ENCODE measurements around the gene RAC2.

Gene RAC2

DNA sequence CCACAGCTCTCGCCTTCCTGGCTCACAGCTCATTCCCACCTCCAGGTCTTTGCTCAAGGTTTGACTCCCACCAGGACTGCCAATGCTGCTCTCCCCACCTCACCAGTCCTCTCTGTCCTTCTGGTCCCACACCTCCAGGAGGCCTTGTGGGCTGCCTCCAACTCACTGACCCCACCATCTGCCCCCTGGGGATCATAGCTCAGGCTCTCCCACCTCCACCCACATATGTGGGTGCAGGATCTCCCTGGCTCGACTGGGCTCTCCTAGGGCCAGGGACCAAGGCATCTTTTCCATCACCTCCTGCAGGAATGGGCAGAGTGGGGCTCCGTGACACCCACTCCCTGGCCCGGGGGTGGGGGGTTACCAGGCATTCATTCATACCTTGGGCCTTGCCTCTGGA, 18.0 kb downstream of the RAC2 start:
- Mint-ChIP-seq H3K4me3 (no peak overlapping the region), H3K27ac (no peak overlapping the region), H3K36me3 (ENCODE audit: low read depth) (no peaks in the 10 kb centered on the region), H3K4me1 (peaks cover 10% of the 10 kb centered on the region), H3K9me3 (no peaks in the 10 kb centered on the region), H3K27me3 (ENCODE audit: low read depth) (peaks cover 18% of the 10 kb centered on the region)
- TF ChIP-seq CTCF (IDR thresholded peaks at IDR 0.05; ENCODE audit: unreplicated experiment in 3 of 3) = no peak

DNA sequence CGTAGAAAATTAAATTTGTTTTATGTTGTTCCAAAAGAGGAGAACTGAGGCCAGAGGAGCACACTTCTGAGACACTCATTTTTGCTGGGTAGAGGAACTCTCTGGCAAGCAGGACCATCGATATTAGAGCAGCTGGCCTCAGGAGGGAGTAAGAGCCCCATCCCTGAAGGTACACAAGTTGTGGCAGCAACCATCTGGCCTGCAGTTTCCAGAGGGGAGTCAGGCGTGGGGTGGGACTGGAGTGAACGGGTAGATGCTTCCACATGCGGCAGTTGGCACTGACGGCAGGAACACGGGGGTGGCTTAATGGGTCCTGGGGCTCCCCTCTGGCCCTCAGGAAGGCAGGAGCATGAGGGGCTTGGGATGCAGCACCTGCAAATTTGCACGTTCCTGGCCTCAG, 18.6 kb downstream of the RAC2 start:
- Mint-ChIP-seq H3K27ac (no peak overlapping the region), H3K36me3 (ENCODE audit: low read depth) (no peaks in the 10 kb centered on the region), H3K27me3 (ENCODE audit: low read depth) (peaks cover 18% of the 10 kb centered on the region), H3K4me1 (peaks cover 10% of the 10 kb centered on the region), H3K9me3 (no peaks in the 10 kb centered on the region), H3K4me3 (no peak overlapping the region)
- TF ChIP-seq CTCF (IDR thresholded peaks at IDR 0.05; ENCODE audit: unreplicated experiment in 3 of 3) = no peak

DNA sequence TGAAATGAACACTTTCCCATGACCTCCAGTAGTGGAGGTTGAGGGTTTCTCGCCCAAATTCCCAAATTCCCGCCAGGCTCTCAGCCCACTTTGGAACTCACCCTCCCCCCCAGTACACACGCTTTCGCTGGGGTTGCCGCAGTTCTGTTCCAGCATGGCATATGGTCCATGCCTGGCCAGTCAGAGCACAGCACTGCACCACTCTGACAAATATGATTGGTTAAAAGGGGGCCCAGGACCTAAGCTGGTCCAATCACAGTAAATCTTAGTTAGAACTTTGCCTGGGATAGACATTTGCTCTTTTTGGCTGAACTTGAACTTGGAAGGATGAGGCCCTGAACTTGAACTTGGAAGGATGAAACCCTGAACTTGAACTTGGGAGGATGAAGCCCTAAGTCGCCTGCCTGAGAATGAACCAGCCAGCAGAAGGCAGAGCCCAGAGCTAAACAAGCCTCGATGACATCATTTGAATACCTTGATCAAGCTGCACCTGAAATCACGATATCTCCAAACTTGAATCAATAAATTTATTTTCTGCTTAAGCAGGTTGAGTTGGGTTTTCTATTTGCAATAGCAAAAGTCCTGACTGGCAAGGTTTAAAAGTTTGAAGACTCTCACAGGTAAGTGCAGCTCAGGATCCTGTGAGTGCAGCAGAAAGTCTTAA, 19.2 kb downstream of the RAC2 start:
- H3K27ac Mint-ChIP-seq = no peak overlapping the region
- peaks cover 17% of the 10 kb centered on the region for H3K27me3 Mint-ChIP-seq (ENCODE audit: low read depth)
- TF ChIP-seq CTCF (IDR thresholded peaks at IDR 0.05; ENCODE audit: unreplicated experiment in 3 of 3) = no peak
- no peaks in the 10 kb centered on the region for H3K9me3 Mint-ChIP-seq
- no peaks in the 10 kb centered on the region for H3K36me3 Mint-ChIP-seq (ENCODE audit: low read depth)
- no peak overlapping the region for H3K4me3 Mint-ChIP-seq
- peaks cover 10% of the 10 kb centered on the region for H3K4me1 Mint-ChIP-seq

DNA sequence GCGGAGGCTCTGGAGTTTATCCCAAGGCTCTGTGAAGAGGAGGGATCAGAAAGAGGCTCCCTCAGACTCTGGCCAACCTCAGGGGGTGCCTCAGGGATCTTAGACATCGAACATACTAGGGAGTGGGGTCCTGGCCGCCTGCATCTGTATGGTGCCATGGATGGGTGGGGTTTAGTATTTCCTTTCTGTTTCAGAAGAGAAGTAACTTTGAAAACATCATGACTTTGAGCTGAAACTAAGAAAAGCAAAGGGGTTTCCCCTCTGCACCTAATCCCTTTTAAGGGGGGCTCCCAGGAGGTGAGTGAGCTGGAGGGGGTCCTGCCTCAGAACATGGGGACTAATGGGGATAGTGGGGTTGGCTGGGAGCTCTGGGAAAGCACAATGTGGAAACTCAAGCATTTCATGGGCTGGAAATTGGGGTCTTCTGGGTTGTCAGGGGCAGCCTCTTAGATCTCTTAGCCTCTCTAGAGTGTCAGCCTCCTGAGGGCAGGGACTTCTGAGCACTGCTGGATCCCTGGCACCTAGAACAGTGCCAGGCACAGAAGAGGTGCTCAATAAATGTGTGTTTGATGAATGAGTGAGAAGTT, 20.0 kb downstream of the RAC2 start:
- TF ChIP-seq CTCF (IDR thresholded peaks at IDR 0.05; ENCODE audit: unreplicated experiment in 3 of 3) = no peak
- Mint-ChIP-seq H3K36me3 (ENCODE audit: low read depth) (no peaks in the 10 kb centered on the region), H3K4me3 (no peak overlapping the region), H3K4me1 (peaks cover 5% of the 10 kb centered on the region), H3K9me3 (no peaks in the 10 kb centered on the region), H3K27ac (peak overlapping the region in 1 of 3 experiments; percentile 6), H3K27me3 (ENCODE audit: low read depth) (peaks cover 15% of the 10 kb centered on the region)

- Mint-ChIP-seq H3K9me3 (no peaks in the 10 kb centered on the region), H3K27ac (no peak overlapping the region), H3K36me3 (ENCODE audit: low read depth) (no peaks in the 10 kb centered on the region), H3K4me1 (no peaks in the 10 kb centered on the region), H3K4me3 (no peak overlapping the region), H3K27me3 (ENCODE audit: low read depth) (peaks cover 19% of the 10 kb centered on the region)
- no peak for TF ChIP-seq CTCF (IDR thresholded peaks at IDR 0.05; ENCODE audit: unreplicated experiment in 3 of 3)
Measured at GRCh38 chr22:37222440-37222971, 21.6 kb downstream of the RAC2 start.

Data from nephron (organoid).